NCI-H526 (cell line): ENCODE measurements around the gene KIRREL3.
"Not testable (repeated sequence)": the region's sequence is repeated elsewhere in the genome, so short reads cannot be mapped to it uniquely, and the experiment has no call there.

Experiments used
- DNase-seq, 2 experiments: peaks; one replicate each; lab custom pipeline; 2025; lab: John Stamatoyannopoulos, UW

Gene KIRREL3

DNA sequence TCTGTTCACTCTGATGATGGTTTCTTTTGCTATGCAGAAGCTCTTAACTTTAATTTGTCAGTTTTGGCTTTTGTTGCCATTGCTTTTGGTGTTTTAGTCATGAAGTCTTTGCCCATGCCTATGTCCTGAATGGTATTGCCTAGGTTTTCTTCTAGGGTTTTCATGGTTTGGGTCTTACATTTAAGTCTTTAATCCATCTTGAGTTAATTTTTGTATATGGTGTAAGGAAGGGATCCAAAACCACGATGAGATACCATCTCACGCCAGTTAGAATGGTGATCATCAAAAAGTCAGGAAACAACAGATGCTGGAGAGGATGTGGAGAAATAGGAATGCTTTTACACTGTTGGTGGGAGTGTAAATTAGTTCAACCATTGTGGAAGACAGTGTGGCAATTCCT, 48.0 kb downstream of the KIRREL3 start:
- DNase-seq = not testable (repeated sequence)

DNA sequence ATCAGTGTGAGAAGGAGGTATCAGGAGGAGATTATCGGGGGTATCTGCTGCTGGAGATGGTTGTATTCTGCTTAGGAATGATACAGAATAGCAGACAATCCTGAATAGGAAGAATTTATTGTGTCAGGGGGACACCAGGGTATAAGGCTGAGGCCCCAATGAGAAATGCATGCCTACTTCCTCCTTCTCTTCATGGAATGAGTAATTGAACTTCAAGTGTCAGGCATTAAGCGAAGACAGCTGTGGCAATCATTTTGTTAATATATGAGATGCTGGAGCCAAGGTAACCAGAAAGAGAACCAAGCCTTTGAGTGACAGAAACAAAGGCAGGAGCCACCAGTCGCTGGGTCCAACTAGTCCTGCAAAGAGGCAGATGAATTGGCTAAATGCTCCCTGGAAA, 49.1 kb downstream of the KIRREL3 start:
- DNase-seq = no peak

DNA sequence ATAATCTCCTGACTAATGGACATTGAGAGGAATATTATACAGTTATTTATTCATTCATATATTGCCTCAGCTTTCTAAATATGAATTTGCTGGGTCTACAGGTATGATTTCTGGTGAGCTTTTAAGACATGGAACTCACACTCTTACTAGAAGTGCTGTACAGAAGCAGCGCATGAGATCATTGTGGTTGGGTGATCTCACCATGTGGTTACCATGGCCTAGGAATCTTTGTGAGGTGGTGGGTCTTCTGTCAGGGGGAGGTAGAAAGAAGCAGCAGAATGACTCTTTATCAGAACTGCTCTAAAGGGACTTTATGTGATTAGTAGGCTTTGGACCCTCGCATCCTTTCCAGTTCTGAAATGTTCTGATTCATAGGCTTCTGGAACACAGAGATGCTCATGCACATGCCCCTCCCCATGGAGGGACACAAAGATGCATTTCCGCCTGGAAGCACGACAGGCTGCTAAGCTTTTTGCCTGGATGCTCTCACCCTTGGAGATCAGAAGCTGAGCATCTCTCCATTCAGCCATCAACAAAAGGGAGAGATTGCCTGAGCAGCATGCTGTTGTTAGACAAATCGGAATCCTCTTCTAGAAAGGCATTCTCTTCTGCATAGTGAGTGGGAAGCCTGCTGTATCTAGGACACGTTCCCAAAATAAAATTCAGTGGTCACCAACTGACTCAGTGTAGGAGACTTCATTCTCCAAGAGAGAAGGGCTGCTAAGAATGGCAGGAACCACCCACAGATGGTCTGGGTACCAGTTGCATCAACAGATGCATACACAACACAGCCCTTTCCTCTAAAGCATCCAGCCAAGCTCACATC, 51.3 kb downstream of the KIRREL3 start:
- DNase-seq = no peak

DNA sequence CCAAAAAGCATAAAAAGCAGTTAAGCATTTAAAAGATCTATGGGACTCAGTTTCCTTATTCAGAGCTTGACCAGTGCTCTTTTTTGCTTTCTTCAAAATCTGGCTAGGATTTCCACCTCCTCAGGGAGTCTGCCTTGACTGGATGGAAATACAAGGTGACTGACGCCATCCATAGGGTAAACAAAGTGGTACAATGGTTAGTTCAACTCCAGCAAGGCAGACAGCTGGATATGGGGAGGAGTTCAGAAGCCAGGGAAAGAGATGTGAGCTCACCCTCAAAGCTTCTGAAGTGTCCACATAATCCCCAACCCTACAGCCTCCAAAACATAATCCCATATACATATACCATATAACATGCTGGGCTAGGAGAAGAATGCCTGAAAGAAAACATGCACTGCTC, 52.0 kb downstream of the KIRREL3 start:
- DNase-seq = no peak

- DNase-seq = no peak
These were observed 55.3 kb downstream of the KIRREL3 start for GRCh38 chr11:126945319-126945718.

DNA sequence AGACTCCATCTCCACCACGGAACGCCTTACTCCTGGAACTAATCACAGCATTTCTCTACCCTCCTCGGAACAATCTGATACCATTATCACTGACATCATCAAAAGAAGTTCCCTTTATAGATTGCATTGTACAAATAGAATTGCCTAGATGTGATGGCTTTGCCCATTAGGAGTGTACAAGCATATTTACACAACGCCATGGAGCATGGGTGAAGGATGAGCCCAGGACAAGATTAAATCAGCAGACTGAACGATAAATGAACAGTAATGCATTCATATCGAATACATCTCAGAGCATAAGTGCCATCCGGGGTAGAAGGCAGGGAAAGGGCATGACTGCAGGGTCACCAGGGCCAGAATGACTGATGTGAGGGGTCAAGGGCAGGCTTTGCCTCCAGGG, 57.3 kb downstream of the KIRREL3 start:
- DNase-seq = no peak

GRCh38 chr11:126942146-126942545, 58.4 kb downstream of the KIRREL3 start:
- no peak for DNase-seq

- no peak for DNase-seq
These were observed 61.0 kb downstream of the KIRREL3 start for GRCh38 chr11:126939552-126939951.

- no peak for DNase-seq
These were observed 61.9 kb downstream of the KIRREL3 start for GRCh38 chr11:126938718-126939117.

GRCh38 chr11:126930091-126930841, 70.3 kb downstream of the KIRREL3 start:
- DNase-seq = peak; percentile 47 to 57

- peak in 1 of 2 experiments; percentile 35 for DNase-seq
These were observed 71.2 kb downstream of the KIRREL3 start for GRCh38 chr11:126929179-126930061.

DNA sequence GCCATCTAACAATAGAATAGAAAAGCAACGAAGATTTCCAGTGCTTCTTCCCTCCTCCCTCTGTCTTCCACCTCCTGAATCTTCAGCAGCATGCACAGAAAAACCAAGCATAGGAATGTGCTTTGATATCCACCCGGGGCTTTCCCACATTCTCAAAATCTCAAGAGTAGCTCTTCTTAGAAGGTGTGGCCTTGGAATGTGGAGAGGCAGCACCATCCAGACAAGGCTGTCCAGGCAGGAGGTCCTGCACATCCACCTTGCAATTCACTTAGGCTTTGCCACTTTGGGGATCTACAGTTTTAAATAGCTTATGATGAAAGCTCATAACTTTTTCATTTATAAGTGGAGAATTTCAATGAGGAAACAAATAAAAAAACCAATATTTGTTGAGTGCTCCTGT, 72.9 kb downstream of the KIRREL3 start:
- DNase-seq = no peak

DNA sequence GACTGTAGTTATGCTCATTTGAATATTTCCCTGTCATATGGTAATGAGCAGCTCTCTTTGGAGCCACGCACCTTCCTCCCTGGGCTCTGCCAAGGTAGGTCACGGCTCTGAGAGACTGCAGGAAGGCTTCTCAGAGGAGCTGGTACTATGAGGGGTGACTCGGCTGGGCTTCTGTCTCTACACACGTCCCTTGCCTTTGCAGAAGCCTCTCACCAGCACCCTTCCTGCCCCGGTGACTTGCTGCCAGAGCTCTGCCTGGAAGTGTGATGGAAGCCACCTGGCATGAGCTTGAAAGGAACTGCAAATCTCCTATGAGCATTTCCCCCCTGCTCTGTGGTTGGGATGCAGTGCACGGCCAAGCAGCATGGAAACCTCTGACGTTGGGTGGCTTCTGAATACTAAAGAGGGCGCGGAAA, 74.2 kb downstream of the KIRREL3 start:
- DNase-seq = peak; percentile 72 to 86

- DNase-seq = no peak
These were observed 75.1 kb downstream of the KIRREL3 start for GRCh38 chr11:126925321-126926093.

DNA sequence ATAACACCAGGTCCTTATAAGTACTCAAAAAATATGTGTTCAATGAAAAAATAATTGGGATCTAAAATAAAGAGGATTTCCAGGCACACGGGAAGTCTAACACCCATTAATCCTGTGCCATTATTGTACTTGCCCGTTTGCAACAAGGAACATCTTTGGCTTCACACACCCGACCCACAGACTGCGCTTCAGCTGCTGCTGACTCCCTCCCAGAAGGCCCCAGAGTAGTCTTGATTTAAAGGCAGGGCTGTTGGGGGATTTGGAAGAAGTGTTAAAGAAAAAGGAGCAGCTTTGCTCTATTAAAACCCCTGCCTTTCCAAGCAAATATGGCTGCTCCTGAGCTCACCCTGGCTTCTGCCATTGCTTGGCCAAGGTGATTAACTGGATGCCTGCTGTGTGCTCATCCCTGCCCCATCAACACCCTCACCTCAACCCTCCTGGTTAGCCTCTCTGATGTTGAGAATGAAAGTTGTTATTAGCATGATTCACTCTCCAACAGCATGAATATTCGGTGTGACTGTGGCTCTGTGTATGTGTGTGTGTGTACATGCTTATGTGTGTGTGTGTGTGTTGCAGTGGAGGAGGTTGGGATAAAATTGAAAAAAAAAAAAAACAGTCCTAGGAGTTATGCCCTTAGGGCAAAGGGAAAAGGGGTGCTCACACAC, 76.1 kb downstream of the KIRREL3 start:
- no peak for DNase-seq

GRCh38 chr11:126920833-126921232, 79.7 kb downstream of the KIRREL3 start:
- peak; percentile 13 to 50 for DNase-seq

GRCh38 chr11:126919147-126919823, 81.3 kb downstream of the KIRREL3 start:
- no peak for DNase-seq

GRCh38 chr11:126918556-126918955, 82.0 kb downstream of the KIRREL3 start:
- no peak for DNase-seq

- peak in 1 of 2 experiments; percentile 22 for DNase-seq
These were observed 82.9 kb downstream of the KIRREL3 start for GRCh38 chr11:126917531-126918204.

- no peak for DNase-seq
These were observed 85.1 kb downstream of the KIRREL3 start for GRCh38 chr11:126915430-126915829.
